Spleen (tissue), 11 donors: ENCODE measurements around the gene ADAMTS1. TPM values are rescaled to one million over a fixed set of nuclear protein-coding genes. Genes with fewer than 3 reads are reported as not detected.

Experiments used
- DNase-seq: peaks from one replicate; pipeline ENCODE4 v3.0.0-alpha.2; 2020
- H3K27ac ChIP-seq, 8 donors: fragments of 200-600 bp; sonication (generic) in 7 of 8; 1 replicate in 4 of 8; 2 replicates in 4 of 8; pipeline versions ENCODE4 v1.5.0 to v1.8.0; 2016 to 2021; ENCODE audit warnings: inconsistent platforms in 4 of 8, mild to moderate bottlenecking in 4 of 8, moderate library complexity in 1 of 8
- H3K27me3 ChIP-seq, 7 donors: fragments of 200-600 bp; sonication (generic) in 6 of 7; replicated peaks in 1 of 7; 1 replicate in 4 of 7; 2 replicates in 3 of 7; pipeline versions ENCODE4 v1.5.0 to v1.8.0; 2016 to 2021; ENCODE audit warnings: inconsistent platforms in 3 of 7, mild to moderate bottlenecking in 1 of 7
- H3K36me3 ChIP-seq, 6 donors: fragments of 200-600 bp; sonication (generic) in 5 of 6; 1 replicate in 4 of 6; 2 replicates in 2 of 6; pipeline versions ENCODE4 v1.5.0 to v1.8.0; 2016 to 2021; ENCODE audit warnings: inconsistent platforms in 2 of 6
- H3K4me1 ChIP-seq, 6 donors: fragments of 200-600 bp; sonication (generic) in 5 of 6; 1 replicate in 3 of 6; 2 replicates in 3 of 6; pipeline versions ENCODE4 v1.5.0 to v1.8.0; 2016 to 2021; ENCODE audit warnings: inconsistent platforms in 3 of 6
- H3K4me3 ChIP-seq, 8 donors: fragments of 200-600 bp; sonication (generic) in 7 of 8; 1 replicate in 4 of 8; 2 replicates in 4 of 8; pipeline versions ENCODE4 v1.5.0 to v1.8.0; 2016 to 2021; ENCODE audit warnings: inconsistent platforms in 4 of 8, mild to moderate bottlenecking in 4 of 8, moderate library complexity in 2 of 8
- H3K9me3 ChIP-seq, 8 donors: fragments of 200-600 bp; sonication (generic) in 7 of 8; 1 replicate in 4 of 8; 2 replicates in 4 of 8; pipeline versions ENCODE4 v1.5.0 to v1.8.0; 2016 to 2021; ENCODE audit warnings: inconsistent platforms in 4 of 8
- CTCF ChIP-seq, 11 experiments: fragments of 200-600 bp in 7 of 11; fragments of 450-650 bp in 4 of 11; sonication (generic) in 4 of 11; IDR thresholded peaks in 8 of 11; conservative IDR thresholded peaks in 3 of 11; 1 replicate in 7 of 11; 2 replicates in 4 of 11; pipeline versions ENCODE4 v1.4.0 to v1.8.0; 2016 to 2021; ENCODE audit warnings: antibody characterized with exemption in 11 of 11, inconsistent platforms in 4 of 11, mild to moderate bottlenecking in 1 of 11
- POLR2A ChIP-seq, 3 donors: fragments of 450-650 bp; IDR thresholded peaks; one replicate each; pipeline ENCODE4 v1.5.1; 2017; ENCODE audit warnings: antibody characterized with exemption in 3 of 3, mild to moderate bottlenecking in 1 of 3
- POLR2AphosphoS5 ChIP-seq, 3 donors: sonication (generic); formaldehyde crosslinking; IDR thresholded peaks; one replicate each; pipeline ENCODE4 v1.5.1; 2017; ENCODE audit warnings: antibody characterized with exemption in 3 of 3
- WGBS, 5 donors: extraction: QIAGEN DNeasy Blood & Tissue Kit in 3 of 5; methylation state at CpG; one replicate each; pipeline versions ENCODE4 v1.1.5 to v1.1.7; 2013 to 2018; 5-methylcytosine and 5-hydroxymethylcytosine counted together
- intact Hi-C: fragments of 100-400 bp; cut with DNase I; formaldehyde crosslinking; loops from one replicate; pipeline ENCODE4 v1.15.0; 2023; ENCODE audit warnings: low total_unique reads
- polyA plus RNA-seq, 3 donors: library from polyadenylated mRNA; stranded (reverse); fragments of 200-250 nt; gene quantifications; one replicate each; pipeline ENCODE4 v1.2.1, GENCODE V29; 2013
- total RNA-seq, 7 donors: library from RNA; depleted of rRNA in 3 of 7; stranded (reverse); fragments of >200 nt in 3 of 7; fragmentation: NEBNext Ultra II Directional in 4 of 7; extraction: Animal tissue kit (Norgen Biotek cat#: 25700) in 4 of 7; gene quantifications; one replicate each; pipeline versions ENCODE4 v1.1.0 to v1.2.1, GENCODE V29; 2016 to 2021
- donor health status: healthy with polysubstance abuse.
- donor health status: DM: no; HTN: no; CAD: no; lungs with moderate emphysema.
- donor health status: DM: no; HTN: no; CAD: no.
- donor health status: Bipolar disorder and iron deficiency.
- donor health status: healthy.
- donor health status: DM: no; HTN: no; CAD: no.
- donor health status: DM: yes; HTN: yes; CAD: no.

ADAMTS1 gene
- total and polyA plus RNA-seq, 10 donors = 2.3 to 71.6 (median 21.9) TPM

- 42 to 76% (median 64%) methylated on average over 3 of the region's 3 CpGs for WGBS, 5 donors
- intact Hi-C loops = no loop called here
- Histone ChIP-seq H3K4me1 (no peaks in the 10 kb centered on the region), H3K9me3 (no peaks in the 10 kb centered on the region), H3K27ac (peak overlapping the region in 4 of 8 donors; percentile 56 to 71 (median 62)), H3K27me3 (no peaks in the 10 kb centered on the region), H3K36me3 (no peaks in the 10 kb centered on the region), H3K4me3 (no peak overlapping the region)
- DNase-seq = no peak
- TF ChIP-seq POLR2A (IDR thresholded peaks at IDR 0.05) (no peak), POLR2AphosphoS5 (IDR thresholded peaks at IDR 0.05) (no peak), CTCF (IDR thresholded peaks at IDR 0.05 in 8 of 11, conservative IDR thresholded peaks at IDR 0.05 in 3 of 11) (no peak)
Observed at GRCh38 chr21:26800001-26800400, 45.2 kb downstream of the ADAMTS1 start.

GRCh38 chr21:26798856-26799751, 46.1 kb downstream of the ADAMTS1 start:
- no peaks in the 10 kb centered on the region for H3K36me3 ChIP-seq
- WGBS, 5 donors = 88 to 94% (median 92%) methylated on average over 8 of the region's 8 CpGs
- H3K4me1 ChIP-seq = no peaks in the 10 kb centered on the region
- H3K27ac ChIP-seq = peak overlapping the region in 1 of 8 donors; percentile 60
- intact Hi-C loops = no loop called here
- TF ChIP-seq POLR2A (IDR thresholded peaks at IDR 0.05) (no peak), POLR2AphosphoS5 (IDR thresholded peaks at IDR 0.05) (no peak), CTCF (IDR thresholded peaks at IDR 0.05 in 8 of 11, conservative IDR thresholded peaks at IDR 0.05 in 3 of 11) (no peak)
- H3K4me3 ChIP-seq = no peak overlapping the region
- no peak for DNase-seq
- peaks cover 0 to 7% (median 0%) of the 10 kb centered on the region in 8 donors for H3K9me3 ChIP-seq
- H3K27me3 ChIP-seq = no peaks in the 10 kb centered on the region

GRCh38 chr21:26797878-26798456, 47.2 kb downstream of the ADAMTS1 start:
- H3K27ac ChIP-seq = no peak overlapping the region
- intact Hi-C loops = no loop called here
- 87 to 96% (median 90%) methylated on average over 10 of the region's 10 CpGs for WGBS, 5 donors
- no peak for TF ChIP-seq POLR2A (IDR thresholded peaks at IDR 0.05)
- TF ChIP-seq POLR2AphosphoS5 (IDR thresholded peaks at IDR 0.05) = no peak
- TF ChIP-seq CTCF (IDR thresholded peaks at IDR 0.05 in 8 of 11, conservative IDR thresholded peaks at IDR 0.05 in 3 of 11) = no peak
- DNase-seq = no peak
- no peaks in the 10 kb centered on the region for H3K36me3 ChIP-seq
- H3K27me3 ChIP-seq = no peaks in the 10 kb centered on the region
- H3K9me3 ChIP-seq = peaks cover 0 to 8% (median 0%) of the 10 kb centered on the region in 8 donors
- no peak overlapping the region for H3K4me3 ChIP-seq
- no peaks in the 10 kb centered on the region for H3K4me1 ChIP-seq

GRCh38 chr21:26795866-26796329, 49.3 kb downstream of the ADAMTS1 start:
- intact Hi-C loops = no loop called here
- H3K27ac ChIP-seq = no peak overlapping the region
- H3K4me1 ChIP-seq = no peaks in the 10 kb centered on the region
- H3K4me3 ChIP-seq = no peak overlapping the region
- 54 to 76% (median 67%) methylated on average over 6 of the region's 6 CpGs for WGBS, 5 donors
- no peaks in the 10 kb centered on the region for H3K36me3 ChIP-seq
- no peak for DNase-seq
- H3K27me3 ChIP-seq = no peaks in the 10 kb centered on the region
- peaks cover 0 to 8% (median 0%) of the 10 kb centered on the region in 8 donors for H3K9me3 ChIP-seq
- TF ChIP-seq CTCF (IDR thresholded peaks at IDR 0.05 in 8 of 11, conservative IDR thresholded peaks at IDR 0.05 in 3 of 11) = no peak
- no peak for TF ChIP-seq POLR2AphosphoS5 (IDR thresholded peaks at IDR 0.05)
- TF ChIP-seq POLR2A (IDR thresholded peaks at IDR 0.05) = no peak
